ENCODE results near the gene NR6A1. TPM values are rescaled to one million over a fixed set of nuclear protein-coding genes. Genes with fewer than 3 reads are reported as not detected.

Gene NR6A1
- total and polyA plus RNA-seq, 12 donors = 0.29 to 2.0 (median 1.2) TPM

DNA sequence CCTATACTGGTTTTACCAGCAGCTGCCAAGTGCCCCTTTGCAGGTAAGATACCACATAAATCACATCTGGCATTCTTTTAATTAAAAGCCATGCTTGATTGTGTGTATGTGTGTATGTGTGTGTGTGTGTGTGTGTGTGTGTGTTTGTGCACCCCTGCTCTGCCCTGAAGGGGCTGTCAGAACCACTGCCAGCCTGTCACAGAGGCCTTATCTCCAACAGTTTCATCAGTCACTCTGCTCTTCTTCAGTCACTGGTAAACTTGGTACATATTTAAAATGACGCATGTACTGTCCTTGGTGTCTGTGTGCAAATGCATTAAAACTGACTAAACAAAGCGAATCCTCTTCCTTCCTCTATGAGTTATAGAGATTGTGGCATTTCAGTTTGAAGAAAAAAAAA is 244.9 kb downstream of the NR6A1 start:
- Histone ChIP-seq H3K9me3 (no peaks in the 10 kb centered on the region), H3K27ac (no peak overlapping the region), H3K27me3 (no peaks in the 10 kb centered on the region), H3K4me1 (no peaks in the 10 kb centered on the region), H3K4me3 (no peak overlapping the region), H3K36me3 (peaks cover 0 to 5% (median 0%) of the 10 kb centered on the region in 9 donors)
- DNase-seq (no peak), ATAC-seq (no peak)
- TF ChIP-seq, protein P1, sequence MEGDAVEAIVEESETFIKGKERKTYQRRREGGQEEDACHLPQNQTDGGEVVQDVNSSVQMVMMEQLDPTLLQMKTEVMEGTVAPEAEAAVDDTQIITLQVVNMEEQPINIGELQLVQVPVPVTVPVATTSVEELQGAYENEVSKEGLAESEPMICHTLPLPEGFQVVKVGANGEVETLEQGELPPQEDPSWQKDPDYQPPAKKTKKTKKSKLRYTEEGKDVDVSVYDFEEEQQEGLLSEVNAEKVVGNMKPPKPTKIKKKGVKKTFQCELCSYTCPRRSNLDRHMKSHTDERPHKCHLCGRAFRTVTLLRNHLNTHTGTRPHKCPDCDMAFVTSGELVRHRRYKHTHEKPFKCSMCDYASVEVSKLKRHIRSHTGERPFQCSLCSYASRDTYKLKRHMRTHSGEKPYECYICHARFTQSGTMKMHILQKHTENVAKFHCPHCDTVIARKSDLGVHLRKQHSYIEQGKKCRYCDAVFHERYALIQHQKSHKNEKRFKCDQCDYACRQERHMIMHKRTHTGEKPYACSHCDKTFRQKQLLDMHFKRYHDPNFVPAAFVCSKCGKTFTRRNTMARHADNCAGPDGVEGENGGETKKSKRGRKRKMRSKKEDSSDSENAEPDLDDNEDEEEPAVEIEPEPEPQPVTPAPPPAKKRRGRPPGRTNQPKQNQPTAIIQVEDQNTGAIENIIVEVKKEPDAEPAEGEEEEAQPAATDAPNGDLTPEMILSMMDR (IDR thresholded peaks at IDR 0.05) = no peak
- whole genome bisulfite sequencing, 2 donors = 77 to 94% methylated on average over 2 of the region's 2 CpGs
- intact Hi-C loops (cut with DNase I) = no loop called here

DNA sequence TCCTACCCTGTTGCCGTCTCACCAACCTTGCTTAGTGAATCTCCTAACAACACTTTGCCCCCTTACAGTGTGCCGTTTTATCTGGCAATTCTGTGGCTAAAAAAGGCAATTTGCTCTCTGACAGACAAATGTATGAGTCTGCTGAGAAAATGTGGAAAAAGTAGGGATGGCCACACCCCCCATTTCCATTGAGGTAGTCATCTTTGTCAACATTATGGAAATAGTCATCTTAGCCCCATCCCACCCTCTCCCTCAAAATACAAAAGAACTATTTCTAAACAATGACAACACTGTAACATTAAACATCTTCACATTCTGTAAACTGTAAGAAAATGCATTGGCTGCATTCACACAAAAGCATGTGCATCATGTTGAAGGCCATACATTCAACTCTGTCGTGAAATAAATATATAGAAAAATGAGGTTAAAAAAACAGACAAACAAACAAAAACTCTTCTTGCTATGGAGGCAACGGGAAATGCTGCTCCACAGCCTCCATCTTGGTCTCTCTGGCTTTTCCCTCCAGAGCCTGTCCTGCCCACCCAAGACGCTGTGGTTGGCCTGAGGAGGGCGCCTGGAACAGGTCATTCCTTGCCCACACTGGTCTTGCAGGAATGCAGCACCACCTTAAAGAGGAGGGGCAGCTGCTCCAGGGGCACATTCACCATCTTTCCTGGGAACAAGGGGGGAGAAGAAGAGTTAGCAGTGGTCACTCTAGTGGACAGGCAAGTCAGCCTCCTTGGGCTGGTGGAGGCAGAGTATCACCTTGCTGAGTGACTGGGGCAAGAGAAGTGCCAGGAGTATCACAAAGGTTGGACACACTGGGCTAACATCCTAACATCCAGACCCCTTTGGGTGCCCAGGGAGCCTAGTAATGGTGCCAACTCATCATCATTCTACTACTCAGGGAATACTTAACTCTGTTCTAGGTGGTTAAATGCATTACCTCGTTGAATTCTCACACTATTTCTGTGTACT is 248.7 kb downstream of the NR6A1 start:
- H3K36me3 ChIP-seq = peaks cover 0 to 5% (median 0%) of the 10 kb centered on the region in 9 donors
- H3K27me3 ChIP-seq = peaks cover 0 to 3% (median 0%) of the 10 kb centered on the region in 7 donors
- no peak overlapping the region for H3K27ac ChIP-seq
- DNase-seq (no peak), ATAC-seq (no peak)
- TF ChIP-seq, protein P1 (IDR thresholded peaks at IDR 0.05) = no peak
- WGBS, 2 donors = 82 to 87% methylated on average over 7 of the region's 7 CpGs
- intact Hi-C loops (cut with DNase I) = no loop called here
- no peak overlapping the region for H3K4me3 ChIP-seq
- H3K9me3 ChIP-seq = no peaks in the 10 kb centered on the region
- no peaks in the 10 kb centered on the region for H3K4me1 ChIP-seq

DNA sequence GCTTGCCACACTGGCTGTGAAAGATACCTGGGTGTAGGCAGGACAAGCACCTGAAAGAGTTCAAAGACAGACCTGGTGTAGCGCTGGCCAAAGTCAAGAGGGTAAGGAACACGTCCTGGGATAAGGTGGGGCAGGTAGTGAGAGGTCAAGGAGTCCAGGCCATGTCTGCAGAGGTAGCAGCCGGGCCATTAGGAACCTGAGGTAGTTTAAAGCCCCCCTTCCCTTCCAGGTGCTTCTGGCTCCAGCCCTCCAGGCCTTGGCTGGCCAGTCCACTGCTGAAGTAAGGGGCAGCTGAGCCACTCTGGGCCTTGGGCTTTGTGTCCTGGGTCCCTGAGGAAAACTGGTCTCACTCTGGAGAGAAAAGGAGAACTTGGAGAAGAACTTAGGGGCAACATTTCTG is 250.0 kb downstream of the NR6A1 start:
- intact Hi-C loops (cut with DNase I) = no loop called here
- no peak for DNase-seq
- 94 to 95% methylated on average over 3 of the region's 3 CpGs for WGBS, 2 donors
- Histone ChIP-seq H3K27ac (no peak overlapping the region), H3K4me3 (no peak overlapping the region), H3K27me3 (peaks cover 0 to 4% (median 0%) of the 10 kb centered on the region in 7 donors), H3K9me3 (no peaks in the 10 kb centered on the region), H3K36me3 (no peaks in the 10 kb centered on the region), H3K4me1 (no peaks in the 10 kb centered on the region)
- no peak for ATAC-seq
- TF ChIP-seq, protein P1 (IDR thresholded peaks at IDR 0.05) = no peak

DNA sequence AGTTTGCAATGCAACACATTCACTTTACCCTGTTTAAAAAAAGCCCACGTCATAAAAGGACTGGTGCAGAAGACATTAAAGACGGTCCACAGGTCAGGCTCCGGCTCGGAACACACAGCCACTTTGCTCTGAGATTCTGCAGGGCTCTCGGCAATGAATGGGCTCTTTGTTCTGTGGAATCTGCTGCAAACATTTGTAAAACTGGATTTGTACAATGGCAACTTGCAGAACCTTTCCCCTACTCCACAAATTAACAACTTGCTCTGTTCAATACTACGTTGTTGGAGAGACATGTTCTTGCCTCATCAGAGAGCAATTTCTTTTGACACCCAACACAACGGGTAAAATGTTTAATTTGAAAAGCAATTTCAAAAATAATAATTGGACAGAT is 250.9 kb downstream of the NR6A1 start:
- Histone ChIP-seq H3K9me3 (no peaks in the 10 kb centered on the region), H3K36me3 (no peaks in the 10 kb centered on the region), H3K27ac (no peak overlapping the region), H3K4me3 (no peak overlapping the region), H3K4me1 (no peaks in the 10 kb centered on the region), H3K27me3 (peaks cover 0 to 4% (median 0%) of the 10 kb centered on the region in 7 donors)
- 78 to 79% methylated on average over 7 of the region's 7 CpGs for WGBS, 2 donors
- TF ChIP-seq, protein P1 (IDR thresholded peaks at IDR 0.05) = no peak
- no peak for DNase-seq
- no peak for ATAC-seq
- intact Hi-C loops (cut with DNase I) = no loop called here

Data from heart right ventricle (tissue), 16 donors.